Subcutaneous abdominal adipose tissue (tissue), 5 donors: ENCODE measurements around the gene ABCF2.

ENCODE experiments used
- H3K27ac ChIP-seq: one replicate; pipeline ENCODE4 v1.7.0; 2013; ENCODE audit warnings: low read depth, mild to moderate bottlenecking, inconsistent platforms, low read length, moderate library complexity
- H3K27me3 ChIP-seq, 5 donors: one replicate each; pipeline ENCODE4 v1.7.0; 2013; ENCODE audit warnings: low read length in 5 of 5, inconsistent platforms in 1 of 5; ENCODE audit not compliant: control insufficient read depth in 5 of 5, insufficient read depth in 4 of 5
- H3K36me3 ChIP-seq, 5 donors: one replicate each; pipeline ENCODE4 v1.7.0; 2013; ENCODE audit warnings: low read length in 5 of 5; ENCODE audit not compliant: control insufficient read depth in 5 of 5, insufficient read depth in 5 of 5
- H3K4me1 ChIP-seq, 5 donors: one replicate each; pipeline ENCODE4 v1.7.0; 2013; ENCODE audit warnings: low read length in 5 of 5, mild to moderate bottlenecking in 3 of 5, moderate library complexity in 1 of 5; ENCODE audit not compliant: control insufficient read depth in 5 of 5, insufficient read depth in 5 of 5
- H3K4me3 ChIP-seq, 5 donors: one replicate each; pipeline ENCODE4 v1.7.0; 2013; ENCODE audit warnings: low read length in 5 of 5, low read depth in 1 of 5
- H3K9ac ChIP-seq, 5 donors: one replicate each; pipeline ENCODE4 v1.7.0; 2013; ENCODE audit warnings: low read length in 5 of 5, mild to moderate bottlenecking in 4 of 5, moderate library complexity in 3 of 5
- H3K9me3 ChIP-seq, 5 donors: one replicate each; pipeline ENCODE4 v1.7.0; 2013; ENCODE audit warnings: low read length in 5 of 5; ENCODE audit not compliant: control insufficient read depth in 5 of 5
- donor health status: healthy.
- donor health status: healthy.
- donor health status: healthy.
- donor health status: healthy.
- donor health status: healthy.

Gene ABCF2

GRCh38 chr7:151168003-151168786, 58.8 kb downstream of the ABCF2 start:
- Histone ChIP-seq H3K27me3 (peaks cover 21 to 47% (median 28%) of the 10 kb centered on the region in 5 donors), H3K27ac (no peak overlapping the region), H3K9ac (no peak overlapping the region), H3K4me1 (peaks cover 0 to 19% (median 17%) of the 10 kb centered on the region in 5 donors), H3K36me3 (no peaks in the 10 kb centered on the region), H3K4me3 (peak overlapping the region in 4 of 5 donors; percentile 39 to 65 (median 56)), H3K9me3 (no peaks in the 10 kb centered on the region)

GRCh38 chr7:151167197-151167961, 59.6 kb downstream of the ABCF2 start, which contains the start of gene GBX1:
Gene GBX1, minus strand, starts transcription at chr7:151167694. Its CDS starts 146 bp downstream, at chr7:151167548.
- no peak within 1 kb of the TSS for H3K27ac ChIP-seq
- H3K27me3 ChIP-seq, result peaks cover 19 to 43% (median 29%) of the 10 kb centered on the region in 5 donors
- no peak within 1 kb of the TSS for H3K9ac ChIP-seq
- H3K4me1 ChIP-seq, result peaks cover 0 to 19% (median 17%) of the 10 kb centered on the region in 5 donors
- H3K4me3 ChIP-seq, result peak within 1 kb of the TSS in 4 of 5 donors; percentile 39 to 65 (median 56)
- no peaks in the 10 kb centered on the region for H3K36me3 ChIP-seq
- no peaks in the 10 kb centered on the region for H3K9me3 ChIP-seq

GRCh38 chr7:151166629-151167196, 60.3 kb downstream of the ABCF2 start:
- Histone ChIP-seq H3K4me3 (peak overlapping the region in 3 of 5 donors; percentile 38 to 65 (median 47)), H3K36me3 (no peaks in the 10 kb centered on the region), H3K27ac (no peak overlapping the region), H3K9ac (no peak overlapping the region), H3K27me3 (peaks cover 19 to 43% (median 29%) of the 10 kb centered on the region in 5 donors), H3K4me1 (peaks cover 0 to 19% (median 17%) of the 10 kb centered on the region in 5 donors), H3K9me3 (no peaks in the 10 kb centered on the region)
